GM12878 (cell line): ENCODE results near the gene DNAH9. TPM values are rescaled to one million over a fixed set of nuclear protein-coding genes. Genes with fewer than 3 reads are reported as not detected.

ENCODE experiments used
- ATAC-seq: fragments of 200-7000 bp; cut with Tn5 transposase; 3 replicates; pipeline ENCODE4 v1.9.1; 2020; ENCODE audit warnings: mild to moderate bottlenecking, moderate library complexity
- BruUV-seq: library from RNA; stranded (reverse); fragments of 400-500 nt; replicated peaks from 2 replicates; lab custom pipeline; 2021; lab: Mats Ljungman, UMichigan
- CTCF ChIA-PET: fragments of 300-600 bp; sonication (Branson Sonifier 250); formaldehyde crosslinking; extraction: SDS; loops from one replicate; lab custom pipeline; 2021; ENCODE audit warnings: inconsistent platforms; lab: Yijun Ruan, JAX
- POLR2A ChIA-PET: fragments of 350-600 bp; formaldehyde crosslinking; extraction: SDS; loops from one replicate; lab custom pipeline; 2021; ENCODE audit warnings: inconsistent platforms; lab: Charles Lee
- RAD21 ChIA-PET: fragments of 300-600 bp; sonication (Branson Sonifier 250); formaldehyde crosslinking; loops from one replicate; lab custom pipeline; 2023; ENCODE audit warnings: antibody characterized with exemption; ENCODE audit not compliant: unreplicated experiment; lab: Charles Lee
- SMC1A ChIA-PET: fragments of 300-600 bp; sonication (Branson Sonifier 250); formaldehyde crosslinking; loops from one replicate; lab custom pipeline; 2023; ENCODE audit not compliant: unreplicated experiment, uncharacterized antibody; lab: Charles Lee
- DNase-seq: peaks from one replicate; pipeline ENCODE4 v3.0.0-alpha.2; 2011; ENCODE audit warnings: low read depth, low spot score
- FAIRE-seq: peaks from 3 replicates; lab custom pipeline; 2011; peaks lifted over from hg19 to GRCh38; lab: Jason Lieb, UNC
- H2AFZ ChIP-seq: 2 replicates; pipeline ENCODE4 v1.6.0; 2011; ENCODE audit warnings: low read depth, low read length, control low read depth; ENCODE audit not compliant: control insufficient read depth
- H3K27ac ChIP-seq: 2 replicates; pipeline ENCODE4 v1.5.1; 2011; ENCODE audit warnings: control low read depth; ENCODE audit not compliant: control insufficient read depth, insufficient read depth
- H3K27me3 ChIP-seq, 2 experiments: replicated peaks in 1 of 2; 2 replicates each; pipeline versions ENCODE4 v1.6.0 to v1.6.1; 2011; ENCODE audit warnings: low read length in 1 of 2; ENCODE audit not compliant: control insufficient read depth in 2 of 2, insufficient read depth in 2 of 2
- H3K36me3 ChIP-seq, 2 experiments: 2 replicates each; pipeline ENCODE4 v1.5.1; 2011; ENCODE audit warnings: low read length in 1 of 2; ENCODE audit not compliant: control insufficient read depth in 2 of 2, insufficient read depth in 2 of 2
- H3K4me1 ChIP-seq: 2 replicates; pipeline ENCODE4 v1.6.1; 2011; ENCODE audit warnings: mild to moderate bottlenecking, low read length, moderate library complexity, mixed read lengths; ENCODE audit not compliant: control insufficient read depth, insufficient read depth
- H3K4me2 ChIP-seq: 2 replicates; pipeline ENCODE4 v1.6.0; 2011; ENCODE audit warnings: control low read depth; ENCODE audit not compliant: control insufficient read depth, insufficient read depth
- H3K4me3 ChIP-seq: fragments of 200-600 bp; sonication (generic); 2 replicates; pipeline ENCODE4 v1.5.1; 2016
- H3K79me2 ChIP-seq: 2 replicates; pipeline ENCODE4 v1.6.0; 2011; ENCODE audit warnings: low read length; ENCODE audit not compliant: control insufficient read depth, insufficient read depth
- H3K9ac ChIP-seq: 2 replicates; pipeline ENCODE4 v1.8.0; 2011; ENCODE audit warnings: low read length, control low read depth, mixed read lengths; ENCODE audit not compliant: control insufficient read depth, insufficient read depth
- H3K9me3 ChIP-seq: replicated peaks from 3 replicates; pipeline ENCODE4 v1.5.1; 2011; ENCODE audit warnings: mild to moderate bottlenecking, low read length; ENCODE audit not compliant: control insufficient read depth, insufficient read depth
- H4K20me1 ChIP-seq: 2 replicates; pipeline ENCODE4 v1.6.0; 2011; ENCODE audit not compliant: control insufficient read depth, insufficient read depth
- BCLAF1 ChIP-seq: fragments of 450-650 bp; IDR thresholded peaks from 2 replicates; pipeline ENCODE4 v1.6.1; 2017; ENCODE audit warnings: antibody characterized with exemption, mild to moderate bottlenecking, moderate library complexity
- BHLHE40 ChIP-seq, 2 experiments: fragments of 450-650 bp in 1 of 2; IDR thresholded peaks; 2 replicates each; pipeline ENCODE4 v1.6.1; 2011 to 2017; ENCODE audit warnings: low read depth in 2 of 2, borderline replicate concordance in 1 of 2, improper control_type of control experiment in 1 of 2, low read length in 1 of 2, mild to moderate bottlenecking in 1 of 2
- CTCF ChIP-seq, 3 experiments: IDR thresholded peaks in 2 of 3; conservative IDR thresholded peaks in 1 of 3; 2 replicates each; pipeline ENCODE4 v1.5.1; 2011; ENCODE audit warnings: low read depth in 3 of 3, low read length in 3 of 3, mild to moderate bottlenecking in 3 of 3, control low read depth in 2 of 3, moderate library complexity in 2 of 3, inconsistent platforms in 1 of 3, mixed read lengths in 1 of 3; ENCODE audit not compliant: control insufficient read depth in 2 of 3, insufficient read depth in 1 of 3; ENCODE audit errors: extremely low read depth in 1 of 3
- HCFC1 ChIP-seq: fragments of 150-350 bp; IDR thresholded peaks from 2 replicates; pipeline ENCODE4 v1.6.1; 2014; ENCODE audit warnings: low read length
- JUNB ChIP-seq: IDR thresholded peaks from 2 replicates; pipeline ENCODE4 v1.6.1; 2016; ENCODE audit warnings: antibody characterized with exemption, mild to moderate bottlenecking
- NFYA ChIP-seq: IDR thresholded peaks from 2 replicates; pipeline ENCODE4 v1.6.1; 2011; ENCODE audit warnings: low read depth, mild to moderate bottlenecking, low read length, improper control_type of control experiment, borderline replicate concordance
- RAD21 ChIP-seq: IDR thresholded peaks from 2 replicates; pipeline ENCODE4 v1.6.1; 2011; ENCODE audit warnings: mild to moderate bottlenecking, low read depth, low read length, moderate library complexity; ENCODE audit not compliant: insufficient read depth
- SREBF2 ChIP-seq: IDR thresholded peaks from 2 replicates; pipeline ENCODE4 v1.6.1; 2012; ENCODE audit warnings: mild to moderate bottlenecking, low read length
- YBX1 ChIP-seq: fragments of 450-650 bp; IDR thresholded peaks from 2 replicates; pipeline ENCODE4 v1.6.1; 2016; ENCODE audit warnings: antibody characterized with exemption
- ZNF687 ChIP-seq: fragments of 450-650 bp; IDR thresholded peaks from 2 replicates; pipeline ENCODE4 v1.6.1; 2017; ENCODE audit warnings: mild to moderate bottlenecking, moderate library complexity
- WGBS: methylation state at CpG from one replicate; pipeline ENCODE4 v1.1.6; 2016; ENCODE audit warnings: low lambda C conversion rate; ENCODE audit not compliant: insufficient replicate concordance, insufficient coverage; ENCODE audit errors: missing lambda C conversion rate; 5-methylcytosine and 5-hydroxymethylcytosine counted together
- in situ Hi-C: fragments of 300-500 bp; cut with MboI; formaldehyde crosslinking; loops from 9 replicates; pipeline ENCODE4 v1.14.3; 2018; ENCODE audit warnings: mixed read lengths
- intact Hi-C: fragments of 100-400 bp; cut with micrococcal nuclease; formaldehyde crosslinking; loops from one replicate; pipeline ENCODE4 v1.14.2; 2022; ENCODE audit not compliant: unreplicated experiment
- polyA plus RNA-seq, 11 experiments: library from polyadenylated mRNA; depleted of rRNA in 4 of 11; unstranded in 6 of 11; stranded (reverse) in 5 of 11; fragments of >200 nt; fragmentation: Nextera tagmentation in 4 of 11; fragmentation: Illumina TruSeq in 1 of 11; extraction: Ambion mirVana in 4 of 11; extraction: Trizol in 1 of 11; gene quantifications; 1 replicate in 1 of 11; 2 replicates in 10 of 11; pipeline versions ENCODE4 v1.2.1 to v1.2.3, GENCODE V29; 2011 to 2016; ENCODE audit warnings: inconsistent platforms in 2 of 11, missing spikeins in 2 of 11, low read depth in 1 of 11
- total RNA-seq, 4 experiments: library from RNA; depleted of rRNA in 3 of 4; stranded (reverse); fragments of >200 nt in 3 of 4; fragmentation: Illumina TruSeq in 1 of 4; extraction: Trizol in 1 of 4; gene quantifications; 2 replicates each; pipeline versions ENCODE4 v1.2.1 to v1.2.3, GENCODE V29; 2013 to 2021

Gene DNAH9
- total and polyA plus RNA-seq, 10 of the 15 experiments (the other 5 are each of a cell fraction or from before 2014, with no cell fraction given): 0.10 to 0.40 (median 0.19) TPM; not detected in 7

GRCh38 chr17:11979795-11980194 is 381.5 kb downstream of the DNAH9 start (continued):
- TF ChIP-seq ZNF687 (no peak), SREBF2 (no peak), RAD21 (no peak), BHLHE40 (IDR thresholded peaks at IDR 0.05; ENCODE audit: borderline replicate concordance in 1 of 2, low read depth in 2 of 2, low read length in 1 of 2) (no peak), HCFC1 (no peak), YBX1 (no peak), NFYA (no peak)

- SMC1A ChIA-PET: no interaction called here
- Histone ChIP-seq H3K4me2 (no peak overlapping the region), H4K20me1 (no peaks in the 10 kb centered on the region), H3K27ac (no peak overlapping the region), H3K4me3 (no peak overlapping the region), H3K9ac (no peak overlapping the region), H3K4me1 (no peaks in the 10 kb centered on the region), H3K36me3 (peaks cover 0 to 4% of the 10 kb centered on the region in 2 experiments; a peak in 3 of 4 replicates), H2AFZ (no peak overlapping the region), H3K27me3 (no peaks in the 10 kb centered on the region), H3K9me3 (no peaks in the 10 kb centered on the region)
- in situ Hi-C loops: no loop called here
- ATAC-seq: no peak
- WGBS: 75% methylated on average over 2 of the region's 2 CpGs
- no TSS peak for BruUV-seq
- RAD21 ChIA-PET: no interaction called here
- DNase-seq: no peak
- FAIRE-seq: no peak
- POLR2A ChIA-PET: no interaction called here
- CTCF ChIA-PET: interaction anchor here (0.7 kb wide), 1 partner anchor 9 kb away, joined by 4 read pairs; no protein-coding TSS in a partner anchor
- TF ChIP-seq BCLAF1 (no peak), CTCF (IDR thresholded peaks at IDR 0.05 in 2 of 3, conservative IDR thresholded peaks at IDR 0.05 in 1 of 3; ENCODE audit: control insufficient read depth in 2 of 3, extremely low read depth in 1 of 3, insufficient read depth in 1 of 3, low read depth in 3 of 3, low read length in 3 of 3) (0 out of 6 replicates have a peak, but pooled peaks of 1 of the 3 experiments have one; percentile 22), JUNB (no peak)
- TF ChIP-seq, all 136 proteins: peak for 1
- intact Hi-C loops: no loop called here
- no peaks in the 10 kb centered on the region for H3K79me2 ChIP-seq
Measured at GRCh38 chr17:11980813-11981212, 382.5 kb downstream of the DNAH9 start.
